GM12873 (cell line): ENCODE data around the gene RGS21.

Experiments used
- CTCF ChIP-seq: IDR thresholded peaks from 2 replicates; pipeline ENCODE4 v1.5.1; 2012; ENCODE audit warnings: low read depth, mild to moderate bottlenecking, moderate library complexity, low read length, control low read depth; ENCODE audit not compliant: insufficient read depth; ENCODE audit errors: missing control alignments

The RGS21 gene

GRCh38 chr1:192316942-192317450, at the start of gene RGS21:
Gene RGS21 (plus strand): TSS chr1:192316992. CDS start chr1:192343037, 26,045 bp downstream.
- no peak for TF ChIP-seq CTCF

GRCh38 chr1:192268468-192269052, 48.2 kb upstream of the RGS21 start:
- TF ChIP-seq CTCF: no peak

- no peak for TF ChIP-seq CTCF
These were observed 46.4 kb upstream of the RGS21 start for GRCh38 chr1:192270398-192270797.

- no peak for TF ChIP-seq CTCF
These were observed 44.1 kb upstream of the RGS21 start for GRCh38 chr1:192272732-192273131.

GRCh38 chr1:192274588-192274987, 42.2 kb upstream of the RGS21 start:
- TF ChIP-seq CTCF: no peak

- no peak for TF ChIP-seq CTCF
These were observed 39.2 kb upstream of the RGS21 start for GRCh38 chr1:192277635-192278034.

GRCh38 chr1:192284927-192285326, 31.9 kb upstream of the RGS21 start:
- no peak for TF ChIP-seq CTCF
